GM19372 (cell line): ENCODE results near the gene TEAD4.

Source experiments
- ATAC-seq: cut with Tn5 transposase; IDR thresholded peaks from one replicate; pipeline ENCODE4 v1.9.1; 2021; ENCODE audit warnings: mild to moderate bottlenecking, low read depth, moderate library complexity; ENCODE audit not compliant: unreplicated experiment

The TEAD4 gene

GRCh38 chr12:2960390-2960956, 1.3 kb downstream of the TEAD4 start:
- no peak for ATAC-seq

GRCh38 chr12:2960996-2961616, 1.9 kb downstream of the TEAD4 start:
- ATAC-seq = no peak

DNA sequence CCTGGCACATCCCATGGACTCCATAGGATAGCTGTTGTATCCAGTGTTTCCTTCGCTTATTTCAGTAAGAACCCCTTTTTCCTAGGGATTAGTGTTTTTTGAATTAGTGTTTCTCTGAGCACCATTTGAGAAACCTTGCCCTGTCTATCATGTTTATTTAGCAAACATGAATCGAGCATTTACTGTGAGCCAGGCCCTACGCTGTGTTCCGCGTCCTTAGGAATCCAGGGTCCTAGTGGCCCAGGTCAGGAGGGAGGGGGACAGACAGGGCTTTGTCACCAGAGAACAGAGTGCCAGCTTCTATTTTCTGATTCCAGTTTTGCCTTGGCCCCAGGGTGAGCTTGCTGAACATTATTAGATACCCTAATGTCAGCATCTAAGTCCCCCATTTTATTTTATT, 2.5 kb downstream of the TEAD4 start:
- no peak for ATAC-seq

DNA sequence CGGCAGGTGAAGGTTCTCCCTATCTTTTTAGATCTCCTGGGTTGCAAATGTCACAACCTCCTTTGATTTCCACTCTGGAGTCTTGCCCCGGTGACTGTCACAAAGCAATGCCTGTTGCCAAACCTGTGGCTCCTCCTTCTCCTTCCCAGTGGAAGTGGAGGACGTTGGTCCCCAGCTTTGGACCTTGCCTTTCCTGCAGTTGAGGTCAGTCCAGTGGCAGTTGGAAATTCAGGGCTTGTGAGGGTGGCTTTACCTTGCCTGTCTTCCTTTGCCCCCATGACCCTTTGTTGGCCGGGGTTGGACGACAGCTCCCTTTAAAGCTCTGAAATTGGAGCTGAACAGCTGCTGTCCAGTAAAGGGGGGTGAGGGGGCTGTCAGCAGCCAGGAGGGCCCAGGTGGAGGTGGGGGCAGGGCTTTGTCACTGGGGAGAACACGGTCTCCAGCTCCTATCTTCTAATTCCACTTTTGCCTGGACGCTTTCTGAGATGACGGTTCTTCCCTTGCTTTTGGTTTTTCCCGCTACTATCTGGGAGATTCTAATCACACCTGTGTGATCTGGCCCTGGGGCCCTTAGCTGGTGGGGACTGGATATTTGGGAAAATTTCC, 4.1 kb downstream of the TEAD4 start:
- no peak for ATAC-seq

- no peak for ATAC-seq
Observed at GRCh38 chr12:2963760-2964292, 4.6 kb downstream of the TEAD4 start.

GRCh38 chr12:2967651-2968050, 8.5 kb downstream of the TEAD4 start:
- no peak for ATAC-seq

- ATAC-seq = no peak
Observed at GRCh38 chr12:2970744-2971143, 11.5 kb downstream of the TEAD4 start.

DNA sequence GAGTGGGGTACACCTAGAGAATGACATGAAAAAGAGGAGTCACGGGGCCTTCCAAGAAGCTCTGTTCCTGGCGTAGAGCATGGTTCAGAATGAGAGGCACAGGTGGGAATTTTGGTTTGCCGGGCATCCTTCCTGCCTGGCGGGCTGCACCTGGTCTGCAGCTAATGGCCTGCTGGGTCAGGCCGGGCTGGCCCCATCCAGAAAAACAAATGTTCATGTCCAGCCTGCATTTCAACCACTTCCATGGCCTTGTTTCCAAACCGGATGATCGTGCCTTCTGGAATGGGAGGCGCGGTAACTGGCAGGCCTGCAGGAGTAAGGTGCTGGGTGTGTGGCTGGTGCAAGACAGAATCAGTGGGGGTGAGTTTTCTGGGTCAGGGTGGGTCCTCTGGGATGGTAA, 14.4 kb downstream of the TEAD4 start:
- no peak for ATAC-seq

DNA sequence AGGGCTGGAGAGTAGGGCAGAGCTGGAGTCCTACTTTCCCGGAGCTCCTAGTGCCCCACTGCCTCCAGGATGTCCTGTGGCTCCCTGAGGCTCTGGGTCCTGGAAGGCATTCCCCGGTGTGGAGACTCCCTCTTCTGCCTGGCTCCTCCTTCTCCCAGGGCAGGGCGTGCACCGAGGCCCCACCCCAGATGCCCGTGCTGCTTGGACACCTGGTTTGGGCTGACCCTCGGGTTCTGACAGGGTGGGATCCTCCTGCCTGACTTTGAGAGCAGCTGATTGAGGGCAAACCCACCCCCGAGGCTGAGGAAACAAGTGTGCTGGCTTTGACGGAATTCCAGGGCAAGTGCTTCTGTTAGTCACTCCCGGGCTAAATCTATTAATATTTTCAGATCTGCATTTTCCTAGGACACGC, 15.4 kb downstream of the TEAD4 start:
- ATAC-seq = no peak

DNA sequence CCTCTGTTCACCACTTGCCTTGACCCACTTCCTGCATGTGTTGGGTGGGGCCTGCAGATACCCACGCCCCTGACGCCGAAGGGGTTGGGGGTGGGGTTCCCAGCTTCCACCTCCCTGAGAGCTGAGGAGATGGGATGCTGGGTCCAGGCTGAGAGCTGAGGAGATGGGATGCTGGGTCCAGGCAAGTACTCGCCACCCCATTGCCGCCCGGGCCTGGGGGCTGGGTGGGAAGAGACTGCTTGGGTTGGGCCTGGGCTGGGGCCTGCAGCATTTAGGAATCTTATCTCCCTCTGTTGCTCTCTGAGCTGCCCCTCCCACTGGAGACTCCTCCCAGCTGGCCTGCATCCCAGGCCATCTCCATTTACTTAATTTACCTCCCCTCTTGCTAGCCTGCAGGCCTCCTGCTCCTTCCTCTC, 17.4 kb downstream of the TEAD4 start:
- no peak for ATAC-seq

DNA sequence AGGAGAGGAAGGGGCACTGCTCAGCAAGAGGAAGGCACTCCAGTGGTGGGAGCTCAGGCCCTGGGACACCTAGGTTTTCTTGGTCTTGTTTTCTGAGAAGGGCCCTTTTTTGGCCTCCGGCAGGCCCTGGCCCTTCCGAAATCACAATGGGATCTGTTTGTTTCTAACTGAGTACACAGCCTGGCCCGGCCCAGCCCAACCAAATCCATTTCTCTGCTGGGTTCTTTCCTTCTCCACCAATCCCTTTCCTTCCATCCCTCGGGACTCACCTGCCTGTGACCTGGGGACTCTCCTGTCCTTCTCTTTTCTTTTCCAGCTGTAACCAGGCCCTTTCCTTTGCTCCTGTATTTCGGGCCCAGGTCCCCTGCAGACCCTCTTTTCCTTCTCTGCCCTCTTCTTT, 18.6 kb downstream of the TEAD4 start:
- ATAC-seq = no peak

DNA sequence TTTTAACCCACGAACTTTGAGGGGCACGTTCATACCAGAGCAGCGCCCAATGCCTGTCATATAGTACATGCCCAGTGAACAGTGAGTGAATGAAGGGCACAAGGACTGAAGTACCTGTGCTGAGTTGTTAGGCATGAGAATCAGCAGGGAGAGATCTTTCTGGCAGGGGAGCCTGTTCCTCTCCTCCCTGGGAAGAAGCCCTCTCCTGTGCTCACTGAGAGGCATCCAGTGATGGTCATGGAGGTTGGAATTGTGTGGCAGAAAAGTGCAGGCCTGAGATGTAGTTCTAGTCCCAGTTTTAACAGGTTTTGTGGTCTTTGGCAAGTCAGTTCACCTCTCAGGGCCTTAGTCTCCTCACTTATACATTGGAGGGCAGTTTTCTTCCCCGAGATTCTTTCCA, 20.6 kb downstream of the TEAD4 start:
- ATAC-seq = no peak

GRCh38 chr12:2980630-2981029, 21.4 kb downstream of the TEAD4 start:
- ATAC-seq = no peak

DNA sequence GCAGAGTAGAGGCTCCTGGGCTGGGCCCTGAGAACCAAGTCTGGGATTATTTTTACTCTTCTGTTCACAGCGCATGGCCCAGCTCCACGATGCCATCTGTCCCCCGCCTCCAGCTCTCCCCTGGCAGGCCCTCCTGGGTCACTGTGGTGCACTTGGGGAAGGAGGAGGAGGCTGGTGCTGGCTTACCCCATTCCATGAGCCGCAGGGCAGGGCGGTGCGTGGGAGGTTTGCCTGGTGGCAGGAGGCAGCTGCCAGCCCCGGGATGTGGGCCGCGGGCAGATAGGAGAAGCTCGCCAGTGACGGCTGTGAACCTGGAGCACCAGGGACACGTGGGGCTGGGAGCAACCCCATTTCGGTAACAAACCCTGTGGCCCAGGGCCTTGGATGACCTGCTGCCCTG, 23.2 kb downstream of the TEAD4 start:
- no peak for ATAC-seq

DNA sequence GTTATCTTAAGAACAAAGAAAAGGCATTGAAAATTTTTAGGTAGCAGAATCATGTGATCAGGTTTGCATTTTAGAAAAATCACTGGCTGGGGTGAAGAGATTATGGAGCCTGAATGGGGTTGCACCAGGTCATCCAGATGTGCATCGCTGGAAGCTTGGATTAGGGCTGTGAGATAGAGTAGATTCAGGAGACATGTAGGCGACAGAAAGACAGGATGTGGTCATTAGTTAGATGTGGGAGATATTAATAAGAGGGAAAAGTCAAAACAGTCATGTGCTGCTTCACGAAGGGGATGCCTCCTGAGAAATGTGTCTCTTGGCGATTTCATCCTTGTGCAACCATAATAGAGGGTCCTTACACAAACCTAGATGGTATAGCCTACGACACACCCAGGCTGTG, 25.1 kb downstream of the TEAD4 start:
- no peak for ATAC-seq

DNA sequence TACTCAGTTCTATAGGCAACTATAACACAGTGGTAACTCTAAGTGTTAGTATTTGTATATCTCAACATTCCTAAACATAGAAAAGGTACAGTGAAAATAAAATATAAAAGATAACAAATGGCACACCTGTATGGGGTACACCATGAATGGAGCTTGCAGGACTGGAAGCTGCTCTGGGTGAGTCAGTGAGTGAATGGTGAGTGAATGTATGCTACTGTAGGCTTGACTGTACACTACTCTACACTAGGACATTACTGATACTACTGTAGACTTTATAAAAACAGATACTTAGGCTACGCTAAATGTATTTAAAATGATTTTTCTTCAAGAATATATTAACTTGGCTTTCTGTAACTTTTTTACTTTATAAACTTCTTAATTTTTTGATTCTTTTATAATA, 25.5 kb downstream of the TEAD4 start:
- ATAC-seq = no peak

DNA sequence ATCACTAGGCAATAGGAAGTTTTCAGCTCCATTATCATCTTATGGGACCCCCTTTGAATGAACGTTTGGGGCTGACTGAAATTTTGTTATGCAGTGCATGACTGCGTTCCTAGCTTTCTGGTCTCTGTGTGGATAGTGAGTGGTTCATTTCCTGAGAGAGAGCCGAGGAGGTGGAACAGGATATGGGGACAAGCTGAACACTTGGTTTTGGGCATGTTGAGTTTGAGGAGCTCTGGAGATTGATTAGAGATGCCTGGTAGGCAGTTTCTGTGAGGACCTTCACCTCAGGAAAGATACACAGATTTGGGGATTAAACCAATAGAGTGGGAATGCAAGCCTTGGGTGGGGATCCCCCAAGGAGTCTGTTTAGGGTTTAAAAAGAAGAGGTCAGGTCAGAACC, 27.7 kb downstream of the TEAD4 start:
- no peak for ATAC-seq

DNA sequence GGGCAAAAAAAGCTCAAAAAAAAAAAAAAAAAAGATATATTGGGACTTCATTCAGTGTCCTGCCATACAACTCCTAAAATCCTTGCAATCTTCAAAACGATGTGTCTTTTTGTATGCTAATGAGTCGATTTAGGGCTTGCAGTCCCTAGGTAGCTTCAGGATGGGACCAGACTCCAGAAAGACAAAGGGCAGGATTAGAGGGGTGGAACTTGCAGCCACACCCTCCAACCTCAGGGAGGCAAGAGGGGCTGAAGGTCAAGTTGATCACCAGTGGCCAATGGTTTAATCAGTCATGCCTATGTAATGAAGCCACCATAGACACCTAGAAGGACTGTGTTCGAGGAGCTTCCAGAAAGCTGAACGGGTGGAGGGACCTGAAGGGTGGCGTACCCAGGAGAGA, 29.3 kb downstream of the TEAD4 start:
- ATAC-seq = no peak

- ATAC-seq = no peak
Observed at GRCh38 chr12:2992724-2993123, 33.5 kb downstream of the TEAD4 start.

GRCh38 chr12:2997989-2998670, 38.9 kb downstream of the TEAD4 start:
- no peak for ATAC-seq

DNA sequence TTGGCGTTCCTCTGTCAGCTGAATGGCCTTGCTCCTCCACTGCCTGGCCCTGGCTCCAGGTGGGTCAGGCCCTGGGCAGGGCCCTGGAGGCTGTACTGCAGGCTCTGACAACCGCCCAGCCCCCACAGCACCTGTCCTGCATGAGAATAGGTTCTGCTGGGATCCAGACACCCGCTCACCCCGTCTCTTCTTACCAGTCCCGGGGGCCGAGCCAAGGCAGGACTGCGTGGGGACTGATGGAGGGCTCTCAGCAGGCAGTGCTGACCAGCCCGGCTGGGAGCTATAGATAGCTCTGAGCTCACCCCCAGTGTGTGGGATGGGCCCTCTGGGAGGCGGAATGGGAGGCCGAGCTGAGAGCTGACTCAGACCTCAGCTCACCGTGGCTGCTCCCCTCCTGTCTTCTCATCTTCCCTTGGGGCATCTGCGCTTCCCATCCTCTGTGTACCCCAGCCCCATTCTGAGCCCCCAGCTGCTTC, 39.6 kb downstream of the TEAD4 start:
- ATAC-seq = no peak
